HG03457 (cell line): ENCODE measurements around the gene NEK4.

Experiments used
- ATAC-seq: cut with Tn5 transposase; IDR thresholded peaks from one replicate; pipeline ENCODE4 v1.9.1; 2021; ENCODE audit warnings: moderate number of reproducible peaks; ENCODE audit not compliant: unreplicated experiment

The NEK4 gene

GRCh38 chr3:52793702-52794611 lies 23.2 kb upstream of the NEK4 start:
- ATAC-seq = no peak

- ATAC-seq = no peak
These were observed 22.4 kb upstream of the NEK4 start for GRCh38 chr3:52792961-52793695.

- ATAC-seq = no peak
These were observed 21.7 kb upstream of the NEK4 start for GRCh38 chr3:52792413-52792812.

- no peak for ATAC-seq
These were observed 21.2 kb upstream of the NEK4 start for GRCh38 chr3:52791928-52792327.

- ATAC-seq = no peak
These were observed 20.6 kb upstream of the NEK4 start for GRCh38 chr3:52791366-52791765.

- no peak for ATAC-seq
These were observed 20.0 kb upstream of the NEK4 start for GRCh38 chr3:52790741-52791140.

GRCh38 chr3:52790337-52790736 lies 19.6 kb upstream of the NEK4 start:
- no peak for ATAC-seq

- no peak for ATAC-seq
These were observed 19.0 kb upstream of the NEK4 start for GRCh38 chr3:52789746-52790040.

GRCh38 chr3:52788890-52789745 lies 18.4 kb upstream of the NEK4 start:
- no peak for ATAC-seq

GRCh38 chr3:52787672-52788625 lies 17.2 kb upstream of the NEK4 start:
- ATAC-seq = no peak

- ATAC-seq = no peak
These were observed 16.5 kb upstream of the NEK4 start for GRCh38 chr3:52787246-52787645.

- no peak for ATAC-seq
These were observed 15.8 kb upstream of the NEK4 start for GRCh38 chr3:52786330-52787215.

GRCh38 chr3:52784931-52785590 lies 14.3 kb upstream of the NEK4 start:
- ATAC-seq = no peak

- no peak for ATAC-seq
These were observed 13.4 kb upstream of the NEK4 start for GRCh38 chr3:52784021-52784621.

- no peak for ATAC-seq
These were observed 12.4 kb upstream of the NEK4 start for GRCh38 chr3:52783211-52783555.

- no peak for ATAC-seq
These were observed 11.9 kb upstream of the NEK4 start for GRCh38 chr3:52782412-52783210.

- no peak for ATAC-seq
These were observed 11.0 kb upstream of the NEK4 start for GRCh38 chr3:52781741-52782140.
